Activated T-cell treated with anti-CD3 and anti-CD28 coated beads, Interleukin-2, amount 50 U/mL, for 4 hours (primary cell): ENCODE measurements around the gene PHF24. TPM values are rescaled to one million over a fixed set of nuclear protein-coding genes. Genes with fewer than 3 reads are reported as not detected.
"Not testable (repeated sequence)": the region's sequence is repeated elsewhere in the genome, so short reads cannot be mapped to it uniquely, and the experiment has no call there.

Source experiments
- ATAC-seq, 2 donors: fragments of 200-7000 bp; cut with Tn5 transposase; one replicate each; pipeline ENCODE4 v1.10.0; 2021
- DNase-seq: peaks from one replicate; pipeline ENCODE4 v3.0.0-alpha.2; 2020
- H3K27me3 Mint-ChIP-seq: one replicate; pipeline ENCODE4 v1.8.0; 2021; ENCODE audit warnings: low read depth, mixed read lengths
- H3K36me3 Mint-ChIP-seq: one replicate; pipeline ENCODE4 v1.8.0; 2022; ENCODE audit warnings: mixed read lengths; ENCODE audit not compliant: insufficient read depth
- H3K4me1 Mint-ChIP-seq: one replicate; pipeline ENCODE4 v1.8.0; 2021; ENCODE audit warnings: low read depth, mixed read lengths
- H3K4me3 Mint-ChIP-seq: one replicate; pipeline ENCODE4 v1.8.0; 2021; ENCODE audit warnings: mild to moderate bottlenecking, moderate library complexity, mixed read lengths
- H3K9me3 Mint-ChIP-seq: one replicate; pipeline ENCODE4 v1.8.0; 2021; ENCODE audit warnings: mixed read lengths
- total RNA-seq, 3 donors: library from RNA; stranded (reverse); gene quantifications; one replicate each; pipeline ENCODE4 v1.2.1, GENCODE V29; 2021

The PHF24 gene
- total RNA-seq, 3 donors from 2014 or later, result 0.08 to 0.55 TPM; not detected in 1

GRCh38 chr9:34997379-34997781 lies 39.3 kb downstream of the PHF24 start:
- Mint-ChIP-seq H3K4me1 (peaks cover 37% of the 10 kb centered on the region), H3K27me3 (no peaks in the 10 kb centered on the region), H3K4me3 (no peak overlapping the region), H3K9me3 (no peaks in the 10 kb centered on the region), H3K36me3 (peaks cover 4% of the 10 kb centered on the region)
- DNase-seq (no peak), ATAC-seq (no peak)

DNA sequence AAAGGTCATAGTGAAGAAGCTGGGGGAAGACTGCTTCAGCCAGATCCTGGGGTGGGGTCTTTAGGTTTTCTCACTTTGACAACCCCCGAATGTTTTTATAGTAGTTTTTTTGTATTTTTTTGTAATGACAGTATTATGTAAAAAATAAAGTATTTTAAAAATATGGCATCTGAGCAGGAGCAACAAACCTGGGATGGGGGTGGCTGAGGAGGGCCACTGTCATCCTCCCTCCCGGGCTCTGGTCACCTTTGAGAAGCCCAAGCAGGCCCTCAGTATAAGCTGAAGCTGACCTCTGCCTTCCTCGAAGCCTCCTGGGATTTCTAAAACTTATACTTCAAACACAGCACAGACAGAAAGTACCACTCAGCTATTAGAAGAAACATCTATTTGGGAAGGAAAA lies 40.2 kb downstream of the PHF24 start:
- no peak for DNase-seq
- Mint-ChIP-seq H3K4me3 (no peak overlapping the region), H3K4me1 (peaks cover 31% of the 10 kb centered on the region), H3K9me3 (no peaks in the 10 kb centered on the region), H3K36me3 (peaks cover 4% of the 10 kb centered on the region), H3K27me3 (no peaks in the 10 kb centered on the region)
- ATAC-seq, result no peak

DNA sequence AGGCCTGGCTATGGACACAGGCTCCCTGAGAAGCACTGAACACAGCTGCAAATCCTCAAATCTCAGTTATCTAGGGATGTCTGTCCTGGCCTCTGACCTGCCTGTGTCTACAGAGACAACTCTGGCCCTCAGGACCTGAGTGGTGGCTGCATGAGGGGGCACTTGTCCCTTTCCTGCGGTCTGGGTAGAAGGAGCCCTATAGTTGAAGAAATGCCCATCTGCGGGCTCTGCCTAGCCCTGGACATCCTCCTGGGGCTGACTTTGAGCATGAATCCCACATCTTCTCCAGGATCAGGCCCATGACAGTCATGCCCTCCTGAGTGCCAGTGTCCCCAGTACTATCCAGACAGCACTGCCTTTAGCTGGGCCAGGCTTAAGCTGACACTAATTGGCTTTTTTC lies 41.5 kb downstream of the PHF24 start:
- ATAC-seq (no peak), DNase-seq (no peak)
- Mint-ChIP-seq H3K4me1 (peaks cover 21% of the 10 kb centered on the region), H3K27me3 (no peaks in the 10 kb centered on the region), H3K4me3 (no peak overlapping the region), H3K9me3 (no peaks in the 10 kb centered on the region), H3K36me3 (peaks cover 4% of the 10 kb centered on the region)

GRCh38 chr9:35000535-35001284 lies 42.6 kb downstream of the PHF24 start:
- no peaks in the 10 kb centered on the region for H3K27me3 Mint-ChIP-seq
- ATAC-seq (no peak), DNase-seq (no peak)
- no peak overlapping the region for H3K4me3 Mint-ChIP-seq
- peaks cover 21% of the 10 kb centered on the region for H3K4me1 Mint-ChIP-seq
- no peaks in the 10 kb centered on the region for H3K9me3 Mint-ChIP-seq
- peaks cover 4% of the 10 kb centered on the region for H3K36me3 Mint-ChIP-seq

GRCh38 chr9:35001285-35001677 lies 43.2 kb downstream of the PHF24 start:
- Mint-ChIP-seq H3K9me3 (no peaks in the 10 kb centered on the region), H3K4me1 (peaks cover 21% of the 10 kb centered on the region)
- no peak for ATAC-seq

GRCh38 chr9:35001803-35002502 lies 43.9 kb downstream of the PHF24 start:
- H3K27me3 Mint-ChIP-seq, result no peaks in the 10 kb centered on the region
- no peak overlapping the region for H3K4me3 Mint-ChIP-seq

More at GRCh38 chr9:35001285-35001677, 43.2 kb downstream of the PHF24 start:
- Mint-ChIP-seq H3K4me3 (no peak overlapping the region), H3K27me3 (no peaks in the 10 kb centered on the region), H3K36me3 (peaks cover 4% of the 10 kb centered on the region)
- DNase-seq, result no peak

GRCh38 chr9:35002623-35003022 lies 44.5 kb downstream of the PHF24 start:
- Mint-ChIP-seq H3K4me1 (peaks cover 19% of the 10 kb centered on the region), H3K36me3 (no peaks in the 10 kb centered on the region), H3K9me3 (no peaks in the 10 kb centered on the region), H3K27me3 (no peaks in the 10 kb centered on the region), H3K4me3 (no peak overlapping the region)
- DNase-seq, result no peak
- no peak for ATAC-seq

More at GRCh38 chr9:35001803-35002502, 43.9 kb downstream of the PHF24 start:
- Mint-ChIP-seq H3K4me1 (peaks cover 21% of the 10 kb centered on the region), H3K9me3 (no peaks in the 10 kb centered on the region), H3K36me3 (peaks cover 2% of the 10 kb centered on the region)
- ATAC-seq (peak; percentile 92 to 96), DNase-seq (no peak)

DNA sequence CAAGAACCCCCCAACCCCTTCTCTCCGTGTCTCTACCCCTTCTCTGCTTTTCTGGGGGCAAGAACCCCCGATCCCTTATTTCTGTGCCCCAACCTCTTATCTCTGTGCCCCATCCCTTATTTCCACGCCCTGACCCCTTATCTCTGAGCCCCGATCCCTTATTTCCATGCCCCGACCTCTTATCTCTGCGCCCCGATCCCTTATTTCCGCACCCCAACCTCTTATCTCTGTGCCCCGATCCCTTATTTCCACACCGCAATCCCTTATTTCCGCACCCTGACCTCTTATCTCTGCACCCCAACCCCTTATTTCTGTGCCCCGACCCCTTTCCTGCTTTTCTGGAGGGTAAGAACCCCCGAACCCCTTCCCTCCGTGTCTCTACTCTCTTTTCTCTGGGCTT lies 46.2 kb downstream of the PHF24 start:
- H3K4me1 Mint-ChIP-seq, result peaks cover 16% of the 10 kb centered on the region
- not testable (repeated sequence) for H3K27me3 Mint-ChIP-seq, H3K36me3 Mint-ChIP-seq, H3K9me3 Mint-ChIP-seq, H3K4me3 Mint-ChIP-seq, DNase-seq, ATAC-seq

DNA sequence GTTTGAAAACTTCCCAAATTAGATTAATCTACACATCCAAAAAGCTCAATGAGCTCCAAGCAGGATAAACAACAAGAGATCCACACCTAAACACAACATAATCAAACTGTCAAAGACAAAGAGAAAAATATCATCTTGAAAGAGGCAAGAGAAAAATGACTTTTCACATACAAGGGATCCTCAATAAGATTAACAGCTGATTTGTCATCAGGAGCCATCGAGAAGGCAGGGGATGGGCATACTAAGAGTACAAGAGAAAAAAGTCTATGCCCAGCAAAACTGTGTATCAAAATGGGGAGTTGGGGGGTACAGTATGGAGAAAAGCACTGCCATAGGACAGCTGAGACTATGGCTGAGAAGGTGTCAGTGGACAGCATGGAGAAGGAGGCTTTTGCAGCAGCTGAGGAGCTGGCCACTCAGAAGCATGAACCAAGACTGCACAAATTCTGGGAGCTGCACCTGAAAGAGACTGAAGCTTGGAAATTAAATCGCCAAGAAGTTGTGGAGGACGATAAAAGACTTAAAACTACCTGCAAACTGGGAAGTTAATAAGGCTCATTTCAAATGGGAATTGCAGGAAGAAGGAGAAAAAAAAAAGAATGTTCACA lies 52.4 kb downstream of the PHF24 start:
- ATAC-seq (no peak), DNase-seq (no peak)
- Mint-ChIP-seq H3K9me3 (peaks cover 14% of the 10 kb centered on the region), H3K4me1 (peaks cover 4% of the 10 kb centered on the region), H3K4me3 (no peak overlapping the region), H3K36me3 (peaks cover 41% of the 10 kb centered on the region), H3K27me3 (no peaks in the 10 kb centered on the region)

DNA sequence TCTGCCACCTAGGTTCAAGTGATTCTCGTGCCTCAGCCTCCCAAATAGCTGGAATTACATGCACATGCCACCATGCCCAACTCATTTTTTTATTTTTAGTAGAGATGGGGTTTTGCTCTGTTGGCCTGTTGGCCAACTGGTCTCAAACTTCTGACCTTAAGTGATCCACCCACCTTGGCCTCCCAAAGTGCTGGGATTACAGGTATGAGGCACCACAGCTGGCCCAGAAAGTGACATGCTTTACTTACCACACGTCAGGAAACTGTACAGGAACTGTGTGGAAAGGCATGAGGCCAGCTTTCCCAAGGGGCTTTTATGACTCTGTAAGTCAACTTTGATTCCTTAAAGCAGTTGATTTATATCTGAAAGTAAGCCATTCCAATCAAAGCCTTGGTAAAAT lies 56.4 kb downstream of the PHF24 start:
- Mint-ChIP-seq H3K4me1 (peaks cover 4% of the 10 kb centered on the region), H3K36me3 (peaks cover 33% of the 10 kb centered on the region), H3K4me3 (no peak overlapping the region), H3K9me3 (peaks cover 14% of the 10 kb centered on the region), H3K27me3 (no peaks in the 10 kb centered on the region)
- no peak for ATAC-seq
- DNase-seq, result no peak

DNA sequence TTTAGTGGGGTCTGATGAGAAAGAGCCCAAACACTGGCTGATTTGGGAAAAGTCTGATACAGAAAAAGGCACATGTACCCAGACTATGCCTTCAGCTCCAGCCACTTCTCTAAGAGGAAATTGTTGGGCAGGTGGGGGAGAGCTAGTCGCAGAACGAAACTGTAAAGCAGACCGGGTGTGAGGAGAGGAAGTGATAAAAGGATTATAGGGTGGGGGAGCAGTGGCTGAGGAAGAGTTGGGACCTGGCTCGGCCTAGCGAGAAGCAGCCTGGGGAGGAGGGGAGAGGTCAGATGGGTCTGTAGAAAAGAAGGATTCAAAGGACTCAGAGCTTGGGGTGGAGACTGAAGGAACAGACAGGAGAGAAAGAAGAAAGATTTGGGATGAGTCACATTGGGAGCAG lies 65.4 kb downstream of the PHF24 start:
- DNase-seq, ATAC-seq, H3K27me3 Mint-ChIP-seq, H3K9me3 Mint-ChIP-seq, H3K4me3 Mint-ChIP-seq: not testable (repeated sequence)
- H3K36me3 Mint-ChIP-seq, result peaks cover 26% of the 10 kb centered on the region
- H3K4me1 Mint-ChIP-seq, result peaks cover 14% of the 10 kb centered on the region

GRCh38 chr9:35026671-35027070 lies 68.6 kb downstream of the PHF24 start:
- H3K4me1 Mint-ChIP-seq, result peaks cover 15% of the 10 kb centered on the region
- no peaks in the 10 kb centered on the region for H3K27me3 Mint-ChIP-seq
- H3K4me3 Mint-ChIP-seq, result no peak overlapping the region
- ATAC-seq, result no peak
- H3K36me3 Mint-ChIP-seq, result peaks cover 21% of the 10 kb centered on the region
- no peak for DNase-seq
- H3K9me3 Mint-ChIP-seq, result no peaks in the 10 kb centered on the region

DNA sequence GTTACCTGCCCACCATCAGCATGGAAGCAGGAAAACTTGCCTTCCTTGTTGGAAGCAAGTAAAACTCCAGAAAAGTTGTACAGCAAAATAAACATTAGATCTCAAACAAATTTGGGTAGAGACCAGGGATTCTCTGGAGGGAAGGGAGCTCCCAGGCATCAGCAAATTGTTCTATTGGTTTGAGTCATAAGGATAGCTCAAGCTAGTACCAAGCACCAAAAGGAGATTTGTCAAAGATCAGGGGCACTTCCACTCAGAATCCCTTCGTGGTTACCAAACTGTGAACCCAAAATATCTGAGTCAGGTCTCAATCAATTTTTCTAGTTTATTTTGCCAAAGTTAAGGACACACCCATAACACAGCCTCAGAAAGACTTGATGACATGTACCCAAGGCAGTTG lies 69.3 kb downstream of the PHF24 start:
- Mint-ChIP-seq H3K4me3 (no peak overlapping the region), H3K27me3 (no peaks in the 10 kb centered on the region), H3K9me3 (no peaks in the 10 kb centered on the region), H3K4me1 (peaks cover 15% of the 10 kb centered on the region), H3K36me3 (peaks cover 20% of the 10 kb centered on the region)
- no peak for DNase-seq
- ATAC-seq, result no peak

DNA sequence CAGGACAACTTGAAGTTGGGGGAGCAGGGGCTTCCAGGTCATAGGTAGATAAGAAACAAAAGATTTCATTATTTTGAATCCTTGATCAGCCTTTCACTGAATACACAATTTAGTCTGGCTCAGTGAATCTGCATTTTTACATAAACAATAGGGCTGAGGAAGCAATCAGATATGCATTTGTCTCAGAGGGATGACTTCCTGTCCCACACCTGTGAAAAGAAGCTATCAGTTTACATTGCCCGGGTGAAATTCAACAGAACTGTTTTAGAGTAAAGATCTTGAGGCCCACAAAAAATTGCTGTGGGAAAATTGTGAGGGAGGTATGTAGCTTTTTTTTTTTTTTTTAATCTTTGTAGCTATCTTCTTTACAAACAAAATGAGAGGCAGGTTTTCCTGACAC lies 69.8 kb downstream of the PHF24 start:
- Mint-ChIP-seq H3K36me3 (peaks cover 16% of the 10 kb centered on the region), H3K27me3 (no peaks in the 10 kb centered on the region), H3K9me3 (no peaks in the 10 kb centered on the region), H3K4me1 (peaks cover 15% of the 10 kb centered on the region), H3K4me3 (no peak overlapping the region)
- no peak for DNase-seq
- no peak for ATAC-seq

DNA sequence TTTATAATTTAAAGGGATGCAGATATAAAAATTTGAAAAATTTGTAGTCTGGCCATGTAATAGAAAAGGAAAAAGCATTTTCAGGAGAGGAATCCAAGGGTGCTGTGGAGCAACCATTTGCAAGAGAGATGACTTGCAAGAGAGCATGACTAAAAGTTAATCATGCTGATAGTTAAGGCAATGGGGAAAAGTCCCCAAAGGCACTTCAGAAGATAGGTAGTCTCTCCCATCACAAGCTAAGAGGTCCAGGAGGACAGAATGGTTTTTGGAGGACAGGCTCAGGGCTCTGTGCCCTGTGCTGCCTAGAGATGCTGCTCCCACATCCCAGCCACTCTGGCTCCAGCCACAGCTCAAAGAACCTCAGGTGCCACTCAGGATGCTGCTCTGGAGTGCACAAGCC lies 70.3 kb downstream of the PHF24 start:
- H3K4me1 Mint-ChIP-seq, result peaks cover 14% of the 10 kb centered on the region
- H3K4me3 Mint-ChIP-seq, result no peak overlapping the region
- DNase-seq (no peak), ATAC-seq (no peak)
- H3K27me3 Mint-ChIP-seq, result no peaks in the 10 kb centered on the region
- H3K36me3 Mint-ChIP-seq, result peaks cover 16% of the 10 kb centered on the region
- H3K9me3 Mint-ChIP-seq, result no peaks in the 10 kb centered on the region
